HEK293T (cell line): ENCODE results near the gene ORC6.

Source experiments
- CTCF ChIA-PET: fragments of 350-600 bp; formaldehyde crosslinking; extraction: SDS; loops from one replicate; lab custom pipeline; 2021; ENCODE audit warnings: antibody characterized with exemption, inconsistent platforms; lab: Yijun Ruan, JAX
- POLR2A ChIA-PET: fragments of 350-600 bp; formaldehyde crosslinking; extraction: SDS; loops from one replicate; lab custom pipeline; 2020; ENCODE audit warnings: antibody characterized with exemption, inconsistent platforms; lab: Yijun Ruan, JAX
- DNase-seq: peaks from one replicate; pipeline ENCODE4 v3.0.0; 2012; ENCODE audit warnings: mixed read lengths; ENCODE audit errors: extremely low spot score
- NFRKB ChIP-seq: fragments of 450-650 bp; IDR thresholded peaks from 2 replicates; pipeline ENCODE4 v1.6.1; 2016; ENCODE audit warnings: mild to moderate bottlenecking, moderate library complexity
- PKNOX1 ChIP-seq: fragments of 450-650 bp; IDR thresholded peaks from 2 replicates; pipeline ENCODE4 v1.6.1; 2016

ORC6 gene

GRCh38 chr16:46746821-46747776 lies 57.6 kb downstream of the ORC6 start:
- DNase-seq, result peak; percentile 4
- CTCF ChIA-PET, result no interaction called here
- POLR2A ChIA-PET, result interaction anchor here (1.6 kb wide), 1 partner anchor 43 kb away, joined by 8 read pairs; no protein-coding TSS in a partner anchor
- TF ChIP-seq NFRKB, result no peak
- no peak for TF ChIP-seq PKNOX1
